HepG2 (cell line): Measurements from ENCODE around the gene IST1. TPM values are rescaled to one million over a fixed set of nuclear protein-coding genes. Genes with fewer than 3 reads are reported as not detected.
A peak's percentile ranks its signal among the peaks of the same experiment; 100 is the strongest.

ENCODE experiments used
- CREM ChIP-seq, 2 experiments: sonication (generic) in 1 of 2; formaldehyde crosslinking in 1 of 2; IDR thresholded peaks; 2 replicates each; pipeline versions ENCODE4 v1.4.0 to v1.6.1; 2016 to 2020; ENCODE audit warnings: antibody characterized with exemption in 1 of 2, mild to moderate bottlenecking in 1 of 2, missing genetic modification reagents in 1 of 2
- FOXO1 ChIP-seq: sonication (generic); formaldehyde crosslinking; IDR thresholded peaks from 2 replicates; pipeline ENCODE4 v1.4.0; 2020; ENCODE audit warnings: missing genetic modification reagents
- GTF2F1 ChIP-seq: fragments of 150-350 bp; IDR thresholded peaks from 2 replicates; pipeline ENCODE4 v1.6.1; 2014; ENCODE audit warnings: low read length
- HNRNPUL1 ChIP-seq: fragments of 200-400 bp; formaldehyde crosslinking; IDR thresholded peaks from 2 replicates; pipeline ENCODE4 v1.6.1; 2017; ENCODE audit warnings: low read depth, mild to moderate bottlenecking, low read length, moderate library complexity
- MIER3 ChIP-seq: IDR thresholded peaks from 2 replicates; pipeline ENCODE4 v1.6.1; 2016; ENCODE audit warnings: missing compliant biosample characterization, borderline replicate concordance
- MXD4 ChIP-seq: IDR thresholded peaks from 2 replicates; pipeline ENCODE4 v1.6.1; 2016; ENCODE audit warnings: mild to moderate bottlenecking, missing biosample characterization, missing genetic modification reagents
- MYNN ChIP-seq: sonication (generic); formaldehyde crosslinking; IDR thresholded peaks from 2 replicates; pipeline ENCODE4 v1.4.0; 2020; ENCODE audit warnings: mild to moderate bottlenecking, low read depth, missing genetic modification reagents
- RFXANK ChIP-seq: IDR thresholded peaks from 2 replicates; pipeline ENCODE4 v1.6.1; 2016
- RNF2 ChIP-seq: fragments of 450-650 bp; conservative IDR thresholded peaks from 2 replicates; pipeline ENCODE4 v1.6.1; 2016; ENCODE audit warnings: low read depth
- SAFB2 ChIP-seq: sonication (generic); formaldehyde crosslinking; IDR thresholded peaks from 2 replicates; pipeline ENCODE4 v1.5.1; 2020; ENCODE audit warnings: missing genetic modification reagents, low read depth, mild to moderate bottlenecking, borderline replicate concordance
- SMYD3 ChIP-seq: sonication (generic); formaldehyde crosslinking; IDR thresholded peaks from 2 replicates; pipeline ENCODE4 v1.8.1; 2023; ENCODE audit warnings: mild to moderate bottlenecking, missing genetic modification reagents
- SSRP1 ChIP-seq: IDR thresholded peaks from 2 replicates; pipeline ENCODE4 v1.6.1; 2016; ENCODE audit warnings: control low read depth
- ZFP36 ChIP-seq: fragments of 150-350 bp; IDR thresholded peaks from 2 replicates; pipeline ENCODE4 v1.6.1; 2018; ENCODE audit warnings: borderline replicate concordance, low read length, low read depth; ENCODE audit not compliant: partially characterized antibody
- ZNF253 ChIP-seq: sonication (generic); formaldehyde crosslinking; IDR thresholded peaks from 2 replicates; pipeline ENCODE4 v1.8.0; 2022; ENCODE audit warnings: mild to moderate bottlenecking, missing genetic modification reagents, borderline replicate concordance
- ZNF720 ChIP-seq: sonication (generic); formaldehyde crosslinking; IDR thresholded peaks from 2 replicates; pipeline ENCODE4 v1.4.0; 2020; ENCODE audit warnings: missing genetic modification reagents
- ZNF761 ChIP-seq: sonication (generic); formaldehyde crosslinking; conservative IDR thresholded peaks from 2 replicates; pipeline ENCODE4 v1.4.0; 2020; ENCODE audit warnings: mild to moderate bottlenecking, missing genetic modification reagents
- polyA plus RNA-seq, 8 experiments: library from polyadenylated mRNA; depleted of rRNA in 3 of 8; stranded (reverse) in 7 of 8; unstranded in 1 of 8; fragments of >200 nt; fragmentation: Illumina TruSeq in 4 of 8; extraction: Trizol in 4 of 8; gene quantifications; 2 replicates each; pipeline versions ENCODE4 v1.2.1 to v1.2.3, GENCODE V29; 2011 to 2016; ENCODE audit warnings: low read depth in 4 of 8, missing spikeins in 1 of 8, mixed read lengths in 1 of 8; ENCODE audit not compliant: insufficient read depth in 1 of 8
- total RNA-seq, 5 experiments: library from RNA; depleted of rRNA; stranded (reverse); fragments of >200 nt; fragmentation: Illumina TruSeq; extraction: Trizol; gene quantifications; 2 replicates each; pipeline ENCODE4 v1.2.3, GENCODE V29; 2016; ENCODE audit warnings: low read depth in 1 of 5
- TF ChIP-seq, protein P1 (sequence below): IDR thresholded peaks from 2 replicates; pipeline ENCODE4 v1.6.1; 2016; ENCODE audit warnings: mild to moderate bottlenecking, missing biosample characterization, missing genetic modification reagents
- TF ChIP-seq, protein P2 (sequence below): IDR thresholded peaks from 2 replicates; pipeline ENCODE4 v1.6.1; 2016
- TF ChIP-seq, protein P3 (sequence below): sonication (generic); formaldehyde crosslinking; conservative IDR thresholded peaks from 2 replicates; pipeline ENCODE4 v1.8.0; 2022; ENCODE audit warnings: mild to moderate bottlenecking, moderate library complexity, missing genetic modification reagents
- TF ChIP-seq, protein P4 (sequence below), 2 experiments: sonication (generic) in 1 of 2; formaldehyde crosslinking in 1 of 2; IDR thresholded peaks; 2 replicates each; pipeline versions ENCODE4 v1.6.1 to v1.9.0; 2014 to 2022; ENCODE audit warnings: antibody characterized with exemption in 1 of 2, borderline replicate concordance in 1 of 2, inconsistent platforms in 1 of 2, low read depth in 1 of 2, missing genetic modification reagents in 1 of 2

Gene IST1
- total and polyA plus RNA-seq, 2 of the 13 experiments (the other 11 are each of a cell fraction or from before 2014, with no cell fraction given): 346 to 415 TPM

DNA sequence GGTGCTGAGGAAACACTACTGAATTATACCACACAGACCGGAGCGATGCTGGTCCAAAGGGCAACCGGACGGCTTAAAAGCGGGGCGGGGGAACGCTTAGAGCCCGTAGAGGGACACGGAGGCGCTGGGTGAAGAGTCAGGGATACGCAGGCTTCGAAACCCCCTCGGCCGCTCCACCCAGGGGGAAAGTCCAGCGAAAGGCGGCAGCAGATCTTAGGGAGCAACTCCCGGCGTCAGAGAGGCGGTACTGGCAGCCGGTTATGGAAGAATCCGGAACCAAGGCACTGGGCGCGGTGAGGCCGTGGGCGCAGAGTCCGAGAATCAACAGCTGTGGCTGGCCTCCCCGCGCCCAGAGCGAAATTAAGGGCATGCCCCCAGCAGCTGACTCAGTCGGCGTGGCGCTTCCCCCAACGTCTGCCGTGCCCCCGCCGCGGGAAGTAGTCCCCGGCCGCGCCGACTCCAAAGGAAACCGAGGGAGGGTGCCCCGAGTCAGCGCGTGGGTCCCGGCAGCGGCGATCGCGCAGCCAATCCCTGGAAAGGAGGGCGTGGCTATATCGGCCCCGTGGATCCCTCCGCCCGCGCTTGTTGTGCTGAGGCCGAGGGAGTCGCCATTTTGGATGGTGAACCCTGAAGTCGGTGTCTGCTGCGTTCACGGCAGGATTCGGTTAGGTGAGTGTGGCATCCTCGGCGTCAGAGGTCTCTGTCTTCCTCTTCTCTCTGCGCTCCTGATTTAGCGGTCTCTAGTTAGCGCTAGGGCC lies at the start of gene IST1 (continued):
- TF ChIP-seq, protein P1, sequence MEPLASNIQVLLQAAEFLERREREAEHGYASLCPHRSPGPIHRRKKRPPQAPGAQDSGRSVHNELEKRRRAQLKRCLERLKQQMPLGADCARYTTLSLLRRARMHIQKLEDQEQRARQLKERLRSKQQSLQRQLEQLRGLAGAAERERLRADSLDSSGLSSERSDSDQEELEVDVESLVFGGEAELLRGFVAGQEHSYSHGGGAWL (CRISPR knock-in tag): peak; percentile 85
- TF ChIP-seq FOXO1 (CRISPR knock-in tag): peak; percentile 70
- peak; percentile 88; the same call in 1 of the 2 replicates for TF ChIP-seq RNF2
- peak; percentile 96 for TF ChIP-seq MIER3 (CRISPR knock-in tag)
- TF ChIP-seq, protein P2, sequence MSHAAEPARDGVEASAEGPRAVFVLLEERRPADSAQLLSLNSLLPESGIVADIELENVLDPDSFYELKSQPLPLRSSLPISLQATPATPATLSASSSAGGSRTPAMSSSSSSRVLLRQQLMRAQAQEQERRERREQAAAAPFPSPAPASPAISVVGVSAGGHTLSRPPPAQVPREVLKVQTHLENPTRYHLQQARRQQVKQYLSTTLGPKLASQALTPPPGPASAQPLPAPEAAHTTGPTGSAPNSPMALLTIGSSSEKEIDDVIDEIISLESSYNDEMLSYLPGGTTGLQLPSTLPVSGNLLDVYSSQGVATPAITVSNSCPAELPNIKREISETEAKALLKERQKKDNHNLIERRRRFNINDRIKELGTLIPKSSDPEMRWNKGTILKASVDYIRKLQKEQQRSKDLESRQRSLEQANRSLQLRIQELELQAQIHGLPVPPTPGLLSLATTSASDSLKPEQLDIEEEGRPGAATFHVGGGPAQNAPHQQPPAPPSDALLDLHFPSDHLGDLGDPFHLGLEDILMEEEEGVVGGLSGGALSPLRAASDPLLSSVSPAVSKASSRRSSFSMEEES (CRISPR knock-in tag): peak; percentile 85; the same call in 1 of the 2 replicates
- TF ChIP-seq, protein P3, sequence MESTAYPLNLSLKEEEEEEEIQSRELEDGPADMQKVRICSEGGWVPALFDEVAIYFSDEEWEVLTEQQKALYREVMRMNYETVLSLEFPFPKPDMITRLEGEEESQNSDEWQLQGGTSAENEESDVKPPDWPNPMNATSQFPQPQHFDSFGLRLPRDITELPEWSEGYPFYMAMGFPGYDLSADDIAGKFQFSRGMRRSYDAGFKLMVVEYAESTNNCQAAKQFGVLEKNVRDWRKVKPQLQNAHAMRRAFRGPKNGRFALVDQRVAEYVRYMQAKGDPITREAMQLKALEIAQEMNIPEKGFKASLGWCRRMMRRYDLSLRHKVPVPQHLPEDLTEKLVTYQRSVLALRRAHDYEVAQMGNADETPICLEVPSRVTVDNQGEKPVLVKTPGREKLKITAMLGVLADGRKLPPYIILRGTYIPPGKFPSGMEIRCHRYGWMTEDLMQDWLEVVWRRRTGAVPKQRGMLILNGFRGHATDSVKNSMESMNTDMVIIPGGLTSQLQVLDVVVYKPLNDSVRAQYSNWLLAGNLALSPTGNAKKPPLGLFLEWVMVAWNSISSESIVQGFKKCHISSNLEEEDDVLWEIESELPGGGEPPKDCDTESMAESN (CRISPR knock-in tag): peak; percentile 99
- TF ChIP-seq, protein P4, sequence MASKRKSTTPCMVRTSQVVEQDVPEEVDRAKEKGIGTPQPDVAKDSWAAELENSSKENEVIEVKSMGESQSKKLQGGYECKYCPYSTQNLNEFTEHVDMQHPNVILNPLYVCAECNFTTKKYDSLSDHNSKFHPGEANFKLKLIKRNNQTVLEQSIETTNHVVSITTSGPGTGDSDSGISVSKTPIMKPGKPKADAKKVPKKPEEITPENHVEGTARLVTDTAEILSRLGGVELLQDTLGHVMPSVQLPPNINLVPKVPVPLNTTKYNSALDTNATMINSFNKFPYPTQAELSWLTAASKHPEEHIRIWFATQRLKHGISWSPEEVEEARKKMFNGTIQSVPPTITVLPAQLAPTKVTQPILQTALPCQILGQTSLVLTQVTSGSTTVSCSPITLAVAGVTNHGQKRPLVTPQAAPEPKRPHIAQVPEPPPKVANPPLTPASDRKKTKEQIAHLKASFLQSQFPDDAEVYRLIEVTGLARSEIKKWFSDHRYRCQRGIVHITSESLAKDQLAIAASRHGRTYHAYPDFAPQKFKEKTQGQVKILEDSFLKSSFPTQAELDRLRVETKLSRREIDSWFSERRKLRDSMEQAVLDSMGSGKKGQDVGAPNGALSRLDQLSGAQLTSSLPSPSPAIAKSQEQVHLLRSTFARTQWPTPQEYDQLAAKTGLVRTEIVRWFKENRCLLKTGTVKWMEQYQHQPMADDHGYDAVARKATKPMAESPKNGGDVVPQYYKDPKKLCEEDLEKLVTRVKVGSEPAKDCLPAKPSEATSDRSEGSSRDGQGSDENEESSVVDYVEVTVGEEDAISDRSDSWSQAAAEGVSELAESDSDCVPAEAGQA (IDR thresholded peaks at IDR 0.05; ENCODE audit: low read depth): peak; percentile 95
- TF ChIP-seq, protein P4 (CRISPR knock-in tag; IDR thresholded peaks at IDR 0.05; ENCODE audit: borderline replicate concordance): peak; percentile 94
- peak; percentile 85 for TF ChIP-seq ZFP36
- TF ChIP-seq SMYD3 (CRISPR knock-in tag): no peak
- 0 out of 2 replicates have a peak, but pooled peaks have one; percentile 69 for TF ChIP-seq MYNN (CRISPR knock-in tag)
- TF ChIP-seq SSRP1 (CRISPR knock-in tag): peak; percentile 82; the same call in 1 of the 2 replicates
- peak; percentile 87 for TF ChIP-seq RFXANK (CRISPR knock-in tag)
- TF ChIP-seq SAFB2 (CRISPR knock-in tag): no peak; the same call in 1 of the 2 replicates
- TF ChIP-seq GTF2F1: peak; percentile 66
- TF ChIP-seq ZNF253 (CRISPR knock-in tag): peak; percentile 96
- TF ChIP-seq CREM (IDR thresholded peaks at IDR 0.05): peak; percentile 65
- TF ChIP-seq CREM (CRISPR knock-in tag; IDR thresholded peaks at IDR 0.05): no peak; the same call in 1 of the 2 replicates
- TF ChIP-seq MXD4: peak; percentile 94
- TF ChIP-seq HNRNPUL1: peak; percentile 93
- peak; percentile 70 for TF ChIP-seq ZNF761 (CRISPR knock-in tag)
- TF ChIP-seq ZNF720 (CRISPR knock-in tag): no peak
